Hypothalamus (tissue), 51 donors: ENCODE measurements around the gene TMEM11.

Experiments
- DNase-seq, 51 donors: peaks; one replicate each; lab custom pipeline; 2025; lab: John Stamatoyannopoulos, UW

TMEM11 gene

DNA sequence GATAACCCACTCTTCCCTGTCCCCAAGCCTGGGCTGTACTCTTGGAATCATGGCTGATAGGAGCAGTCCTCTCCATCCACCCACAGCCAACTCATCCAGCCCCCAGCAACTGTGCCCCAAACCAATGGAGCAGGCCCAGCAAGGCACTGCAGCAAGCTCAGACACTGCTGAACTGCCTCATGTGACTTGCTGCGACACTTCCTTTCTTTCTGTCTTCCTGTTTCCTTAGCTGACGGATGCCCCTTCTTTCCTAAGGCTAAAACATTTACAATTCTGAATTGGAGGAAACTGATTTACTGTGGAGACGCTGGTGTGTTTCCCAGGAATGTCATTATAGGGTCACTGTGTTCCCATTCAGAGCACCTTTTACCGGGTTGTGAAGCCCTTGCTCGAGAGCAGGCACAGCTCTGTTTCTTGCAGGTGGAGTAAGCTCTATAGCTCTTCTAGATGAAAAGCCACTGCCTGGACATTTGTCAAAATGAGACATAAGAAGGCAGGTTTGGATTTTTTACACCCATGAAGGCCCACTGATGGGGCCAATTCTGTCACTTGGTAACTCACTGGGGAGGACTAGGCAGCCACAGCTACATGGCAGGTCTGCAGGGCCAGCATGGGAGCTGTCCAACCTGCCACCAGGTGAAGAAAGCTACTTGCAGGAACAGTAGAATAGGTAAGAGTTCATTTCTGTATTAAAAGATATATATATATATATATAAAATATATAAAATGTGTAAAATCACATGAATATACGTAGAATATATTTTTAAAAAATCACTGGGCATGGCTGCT lies 27.4 kb downstream of the TMEM11 start:
- DNase-seq = no peak

DNA sequence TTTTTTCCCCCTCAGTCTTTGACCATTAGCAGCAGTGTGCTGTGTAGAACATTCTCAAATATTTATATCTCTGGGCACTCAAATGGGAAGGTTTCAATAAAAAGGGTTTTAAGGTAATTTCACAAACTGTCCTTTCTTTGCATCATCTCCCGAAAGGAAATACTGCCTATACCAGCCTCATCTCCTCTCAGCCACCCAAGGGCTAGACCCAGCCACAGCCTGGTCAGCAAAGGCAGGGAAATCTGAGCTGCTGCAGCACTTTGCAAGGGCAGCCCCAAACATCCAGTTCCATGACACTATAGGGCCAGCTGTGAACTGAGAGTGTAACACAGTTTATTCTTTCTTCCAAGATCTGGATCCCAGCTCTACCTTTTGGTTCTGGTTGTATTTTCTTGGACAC lies 28.9 kb downstream of the TMEM11 start:
- DNase-seq = no peak

DNA sequence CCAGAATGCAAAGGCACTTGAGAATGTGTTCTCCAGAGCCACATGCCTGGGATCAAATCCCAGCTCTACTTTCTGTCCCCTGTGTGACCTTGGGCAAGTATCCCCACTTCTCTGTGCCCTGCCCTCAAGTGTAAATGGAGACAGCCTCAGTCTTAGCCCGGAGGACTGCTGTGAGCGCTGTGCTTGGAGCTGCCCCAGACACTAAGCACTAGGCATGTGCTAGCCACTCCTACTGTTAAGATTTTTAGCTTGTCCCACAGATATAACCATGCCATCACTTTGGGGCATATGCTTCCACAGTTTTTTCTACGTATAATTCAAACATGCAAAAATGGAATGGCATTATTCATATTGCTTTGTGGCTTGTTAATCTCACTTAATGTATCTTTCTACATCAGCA lies 29.4 kb downstream of the TMEM11 start:
- DNase-seq = no peak

DNA sequence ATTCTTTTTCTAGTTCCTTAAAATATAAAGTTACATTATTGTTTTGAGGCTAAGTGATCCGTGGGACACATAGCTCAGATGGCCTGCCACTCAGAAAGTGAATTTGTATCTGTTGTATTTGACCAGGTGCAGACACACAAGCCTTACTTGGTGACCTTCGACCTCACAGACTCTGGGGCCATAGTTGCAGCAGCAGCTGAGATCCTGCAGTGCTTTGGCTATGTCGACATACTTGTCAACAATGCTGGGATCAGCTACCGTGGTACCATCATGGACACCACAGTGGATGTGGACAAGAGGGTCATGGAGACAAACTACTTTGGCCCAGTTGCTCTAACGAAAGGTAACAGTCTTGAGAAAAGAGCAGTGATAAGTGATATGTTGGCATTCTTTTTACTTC lies 30.5 kb downstream of the TMEM11 start:
- no peak for DNase-seq

DNA sequence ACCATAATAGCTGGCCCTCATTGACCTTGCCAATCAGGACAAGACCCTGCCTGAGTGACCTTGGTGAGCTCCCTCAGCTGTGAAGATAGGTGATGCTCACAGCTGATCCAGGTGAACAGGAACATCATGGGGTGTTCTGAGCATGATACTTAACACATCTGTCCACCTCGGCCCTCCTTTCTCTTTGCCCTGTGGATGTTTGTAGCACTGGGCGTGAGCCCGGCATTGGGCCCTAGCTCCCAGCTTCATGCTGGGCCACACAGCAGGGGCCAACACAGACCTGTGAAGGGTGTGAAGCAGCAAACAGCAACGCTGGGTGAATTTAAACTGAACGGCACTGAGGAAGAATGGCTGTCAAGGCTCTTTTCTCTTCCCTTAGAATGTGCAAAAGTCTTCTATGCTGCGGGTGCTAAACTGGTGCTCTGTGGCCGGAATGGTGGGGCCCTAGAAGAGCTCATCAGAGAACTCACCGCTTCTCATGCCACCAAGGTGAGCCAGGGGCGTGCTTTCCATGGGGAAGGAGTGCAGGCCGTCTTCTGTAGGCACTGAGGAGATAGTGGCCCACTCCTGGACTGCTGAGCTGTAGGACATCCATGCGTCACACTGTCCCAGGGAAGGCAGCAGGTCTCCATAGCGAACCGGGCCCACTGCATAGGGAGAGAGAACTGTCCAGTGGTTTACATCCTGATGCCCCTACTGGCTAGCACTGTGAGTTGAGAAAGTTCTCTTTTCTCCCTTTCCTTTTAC lies 35.9 kb downstream of the TMEM11 start:
- DNase-seq = no peak

DNA sequence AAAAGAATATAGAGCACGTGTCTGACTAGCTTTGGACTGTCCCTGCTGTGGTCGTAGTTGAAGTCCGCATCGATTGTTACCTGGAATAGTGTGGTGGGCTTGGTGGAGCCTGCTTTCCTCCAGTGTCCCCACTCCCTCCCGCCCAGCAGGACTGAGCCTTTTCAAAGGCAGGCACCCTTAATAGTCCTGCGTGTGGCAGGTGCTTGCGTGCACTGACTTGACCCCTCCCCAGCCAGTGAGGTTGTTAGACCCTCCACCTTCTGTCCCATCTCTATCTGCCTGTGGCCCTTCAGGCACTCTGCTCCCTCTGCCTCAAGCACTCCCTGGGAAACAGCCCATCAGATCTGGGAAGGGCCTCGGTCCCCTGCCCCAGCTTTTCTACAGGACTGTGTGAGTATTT lies 36.6 kb downstream of the TMEM11 start:
- no peak for DNase-seq

DNA sequence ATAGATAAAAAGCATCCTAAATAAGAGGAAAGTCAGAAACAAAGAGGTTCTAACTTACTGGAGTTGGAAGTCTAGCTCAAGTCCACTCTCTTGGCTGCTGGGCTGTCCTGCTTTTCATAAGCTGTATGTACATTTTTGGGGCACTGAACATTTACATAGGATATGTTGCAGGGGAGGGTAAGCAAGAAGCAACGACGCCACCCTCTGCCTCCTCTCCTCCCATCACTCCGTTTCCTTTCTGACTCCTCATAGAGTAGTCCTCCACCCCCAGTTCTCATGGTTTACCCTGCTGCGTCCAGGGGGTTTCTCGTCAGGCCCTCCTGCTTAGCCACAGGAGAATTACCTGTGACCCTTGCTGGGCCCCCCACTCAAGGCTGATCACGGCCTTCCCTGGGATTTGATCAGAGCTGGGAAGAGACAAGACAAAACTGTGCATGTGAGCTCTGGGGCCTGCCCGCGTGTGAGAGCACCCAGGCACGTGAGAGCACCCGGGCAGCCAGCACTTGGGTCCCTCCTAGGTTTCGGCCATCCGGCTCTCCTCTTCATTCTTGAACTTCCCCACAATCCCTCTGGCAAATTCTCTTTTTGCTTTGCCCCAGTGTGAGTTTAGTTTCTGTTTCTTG lies 37.1 kb downstream of the TMEM11 start:
- no peak for DNase-seq

DNA sequence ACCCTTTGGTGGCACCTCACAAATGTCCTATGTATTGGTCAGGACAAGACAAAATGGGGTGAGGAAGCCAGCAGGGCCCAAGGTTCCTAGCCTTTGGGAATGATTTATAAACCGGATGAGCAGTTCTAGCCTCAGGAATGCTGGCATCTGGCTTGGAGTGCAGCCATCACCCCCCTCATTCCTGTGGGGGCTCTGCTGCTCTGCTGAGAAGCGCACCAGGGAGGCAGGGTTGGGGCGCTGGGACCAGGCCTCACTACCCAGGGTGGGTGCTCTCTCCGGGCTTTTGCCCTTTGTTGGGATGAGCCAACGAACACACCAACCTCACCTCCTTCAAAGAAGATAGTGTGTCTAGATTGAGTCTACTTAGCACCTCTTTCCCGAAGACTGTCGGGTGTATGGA lies 39.2 kb downstream of the TMEM11 start:
- no peak for DNase-seq

DNA sequence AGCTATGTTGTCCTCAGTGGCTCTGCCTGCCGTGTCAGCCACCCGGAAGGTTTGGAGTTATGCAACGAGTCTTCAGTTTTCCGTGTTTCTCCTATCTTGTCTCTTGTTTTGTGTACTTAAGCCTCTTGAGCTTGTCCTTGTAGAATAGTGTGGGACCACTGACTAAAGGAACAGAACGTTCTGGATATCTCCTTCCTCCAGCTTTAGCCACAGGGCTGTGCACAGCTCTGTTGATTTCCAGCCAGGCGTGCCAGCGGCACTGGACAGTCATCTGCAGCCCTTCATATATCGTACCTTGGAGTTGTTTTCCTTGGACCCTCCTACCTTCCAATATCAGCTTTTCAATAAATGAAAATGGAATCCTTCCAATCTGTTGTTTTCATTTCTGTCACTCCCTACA lies 39.8 kb downstream of the TMEM11 start:
- no peak for DNase-seq

DNA sequence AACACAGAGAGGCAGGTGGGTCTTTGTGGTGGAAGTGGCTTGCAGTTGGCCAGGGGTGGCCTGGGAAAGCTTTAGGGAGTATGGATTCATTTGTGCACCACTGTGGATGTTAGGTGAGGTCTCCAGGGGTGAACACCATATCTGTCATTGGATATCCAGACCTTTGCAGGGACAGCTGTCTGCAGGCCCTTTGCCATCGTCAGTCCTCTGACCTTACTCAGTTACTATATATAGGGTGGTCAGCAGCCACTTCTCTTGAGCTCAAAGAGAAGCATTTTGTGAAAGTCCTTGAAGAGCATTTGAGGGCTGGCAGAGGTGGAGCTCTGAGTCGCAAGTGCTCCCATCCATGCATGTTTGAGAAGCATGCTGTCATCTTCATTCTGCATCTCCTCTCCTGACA lies 40.4 kb downstream of the TMEM11 start:
- no peak for DNase-seq

DNA sequence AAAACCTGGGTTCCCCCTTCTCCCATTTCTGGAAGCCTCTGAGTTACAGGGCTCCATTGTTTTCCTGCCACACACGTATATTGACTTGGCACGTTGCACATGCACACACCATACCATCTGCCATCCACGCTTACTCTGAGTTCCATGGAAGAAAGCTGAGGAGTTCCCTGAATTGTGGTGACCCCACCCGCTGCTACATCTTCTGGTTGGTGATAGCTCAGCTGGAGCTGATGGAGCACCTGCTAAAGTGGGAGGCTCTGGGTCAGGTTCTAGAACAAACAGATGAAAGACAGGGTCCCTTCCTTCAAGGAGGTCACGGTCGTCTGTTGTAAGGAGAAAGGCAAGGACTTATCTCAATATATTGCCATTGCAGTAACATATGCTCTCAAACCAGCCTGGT lies 41.1 kb downstream of the TMEM11 start:
- DNase-seq = no peak

DNA sequence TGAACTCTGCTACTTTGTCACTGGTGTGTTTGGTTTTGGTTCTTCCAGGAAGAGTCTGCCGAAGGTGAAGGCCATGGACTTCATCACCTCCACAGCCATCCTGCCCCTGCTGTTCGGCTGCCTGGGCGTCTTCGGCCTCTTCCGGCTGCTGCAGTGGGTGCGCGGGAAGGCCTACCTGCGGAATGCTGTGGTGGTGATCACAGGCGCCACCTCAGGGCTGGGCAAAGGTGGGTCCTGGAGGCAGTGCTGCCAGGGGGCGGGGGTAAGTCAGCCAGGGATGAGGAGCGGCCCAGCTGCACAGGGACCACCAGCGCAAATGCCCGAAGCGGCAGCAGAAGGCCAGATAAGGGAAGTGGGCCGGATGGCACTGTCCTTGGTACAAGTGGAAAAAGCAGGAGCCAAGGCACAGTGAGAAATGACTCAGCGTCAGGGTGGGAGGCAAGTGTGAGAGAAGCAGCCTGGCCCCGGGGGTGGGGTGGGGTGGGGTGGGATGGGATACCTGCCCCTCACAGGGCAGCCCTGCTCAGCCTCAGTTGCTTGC lies 41.9 kb downstream of the TMEM11 start:
- no peak for DNase-seq

DNA sequence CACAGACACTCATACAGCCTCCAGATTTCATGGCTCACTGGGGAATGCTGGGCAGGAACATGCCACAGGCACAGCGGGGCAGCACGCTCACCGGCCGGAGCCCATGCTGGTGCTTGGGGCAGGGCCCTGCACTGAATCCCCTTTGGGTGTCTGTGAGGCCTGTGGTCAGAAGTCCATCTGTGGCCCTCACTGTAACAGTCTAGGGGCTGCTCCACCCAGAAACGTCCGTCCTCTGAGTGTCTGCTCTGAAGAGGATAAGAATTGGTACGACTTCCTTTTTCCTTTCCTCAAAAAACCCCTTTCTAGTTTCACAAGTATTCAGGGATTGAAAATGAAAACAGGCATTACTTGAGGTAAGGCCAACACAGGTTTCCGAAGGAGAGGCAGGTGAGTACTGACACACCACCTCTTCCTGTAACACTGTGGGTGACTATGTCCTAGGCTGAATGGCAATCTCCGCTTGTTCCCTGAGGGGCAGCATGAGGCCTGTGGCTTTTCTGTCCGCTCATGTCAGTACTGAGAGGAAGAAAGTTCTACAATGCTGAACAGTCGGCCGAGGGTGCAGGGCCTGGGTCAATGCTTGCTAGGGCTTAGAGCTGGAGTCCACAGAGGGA lies 42.5 kb downstream of the TMEM11 start:
- DNase-seq = no peak

DNA sequence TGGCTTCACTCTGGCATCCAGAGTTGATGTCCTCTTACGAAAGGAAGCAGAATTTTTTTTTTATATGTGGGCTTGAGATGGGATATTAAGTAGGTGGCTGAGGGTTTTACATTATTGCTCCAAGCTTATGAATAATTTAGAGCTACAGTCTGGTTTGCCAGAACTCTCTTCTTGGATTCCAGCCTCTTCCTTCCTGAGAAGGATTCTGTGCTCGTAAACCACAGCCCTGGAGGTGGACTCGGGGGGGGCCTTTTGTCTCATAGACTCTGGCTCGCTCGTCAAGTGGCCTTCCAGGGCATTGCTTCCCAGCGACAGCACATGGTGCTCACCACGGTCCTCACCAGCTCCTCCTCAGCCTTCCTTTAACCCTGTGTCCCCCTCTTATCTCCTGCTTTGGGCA lies 43.2 kb downstream of the TMEM11 start:
- peak in 7 of 51 donors; percentile 12 to 29 (median 16) for DNase-seq

DNA sequence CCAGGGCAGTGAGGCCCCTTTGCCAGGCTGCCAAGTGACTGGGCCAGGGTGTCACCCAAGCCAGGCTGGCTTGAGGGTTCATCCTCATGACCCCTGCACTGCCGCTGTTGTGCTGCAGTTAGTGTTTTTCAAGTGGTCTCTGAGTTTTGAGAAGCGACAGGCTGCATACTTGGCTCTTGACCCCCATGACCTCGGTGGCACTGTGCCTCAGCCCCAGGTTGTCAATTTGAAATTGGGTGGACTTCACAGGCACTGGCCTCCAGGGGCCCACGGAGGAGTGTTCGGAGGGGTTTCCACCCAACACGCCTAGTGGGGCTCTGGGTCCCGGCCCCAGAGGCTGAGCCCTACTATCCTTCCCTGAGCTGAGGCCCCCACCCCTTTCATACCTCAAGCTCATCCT lies 44.5 kb downstream of the TMEM11 start:
- no peak for DNase-seq

DNA sequence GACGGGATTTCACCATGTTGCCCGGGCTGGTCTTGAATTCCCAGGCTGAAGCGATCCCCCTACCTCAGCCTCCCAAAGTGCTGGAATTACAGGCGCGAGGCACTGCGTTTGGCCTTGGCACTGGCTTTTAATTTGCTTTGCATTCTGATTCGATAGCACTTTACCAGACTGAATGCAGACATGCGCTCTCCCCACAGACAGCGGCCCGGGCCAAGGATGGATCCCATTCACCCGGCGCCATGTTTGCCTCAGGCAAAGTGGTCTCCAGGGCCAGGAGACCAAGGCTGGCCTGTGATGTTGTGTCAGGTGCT lies 45.5 kb downstream of the TMEM11 start:
- no peak for DNase-seq

DNA sequence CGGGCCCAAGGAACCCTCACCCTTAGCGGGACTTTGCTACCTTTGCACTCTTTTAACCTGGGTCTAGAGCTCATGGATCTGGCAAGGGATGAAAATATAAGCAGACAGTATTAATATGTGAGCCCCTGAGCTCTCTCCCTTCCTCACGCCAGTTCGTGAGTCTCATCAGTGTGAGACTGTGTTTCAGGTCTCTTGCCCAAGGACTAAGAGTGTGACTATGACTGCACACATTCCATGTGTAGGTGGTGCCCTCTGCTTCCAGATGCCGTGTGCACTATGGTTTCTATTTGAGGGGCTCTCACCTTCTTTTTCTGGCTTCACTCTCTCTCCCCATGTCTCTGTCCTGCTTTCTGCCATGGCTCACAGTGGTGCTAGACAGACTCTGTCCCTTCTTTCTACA lies 46.7 kb downstream of the TMEM11 start:
- no peak for DNase-seq

DNA sequence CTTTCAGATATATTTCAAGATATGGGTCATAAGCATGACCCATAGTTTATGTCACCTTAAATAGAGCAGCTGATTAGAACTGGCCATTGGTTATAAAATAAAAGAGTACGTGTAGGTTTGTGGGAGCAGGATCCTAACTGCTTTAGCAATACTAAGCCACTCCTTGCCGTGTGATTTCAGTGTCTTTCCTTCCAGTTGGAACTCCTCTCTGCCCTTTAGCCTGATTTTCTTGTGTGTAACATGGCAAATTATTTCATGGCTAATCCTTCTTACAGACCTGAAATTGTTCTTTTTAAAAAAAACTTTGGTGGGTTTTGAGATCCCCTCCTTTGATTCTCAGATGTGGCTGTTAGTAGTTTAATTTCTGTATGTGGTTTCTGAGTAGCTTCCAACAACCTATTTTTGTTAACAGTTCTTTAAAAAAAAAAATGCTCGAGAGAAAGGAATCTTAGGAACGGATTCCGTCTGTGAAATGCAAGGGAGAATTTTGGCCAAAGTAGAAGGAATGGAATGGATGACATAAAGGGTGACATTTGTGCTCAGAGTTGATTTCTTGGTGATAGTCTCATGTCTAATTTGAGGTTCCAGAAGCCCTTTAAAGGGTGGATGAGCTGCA lies 47.3 kb downstream of the TMEM11 start:
- no peak for DNase-seq

DNA sequence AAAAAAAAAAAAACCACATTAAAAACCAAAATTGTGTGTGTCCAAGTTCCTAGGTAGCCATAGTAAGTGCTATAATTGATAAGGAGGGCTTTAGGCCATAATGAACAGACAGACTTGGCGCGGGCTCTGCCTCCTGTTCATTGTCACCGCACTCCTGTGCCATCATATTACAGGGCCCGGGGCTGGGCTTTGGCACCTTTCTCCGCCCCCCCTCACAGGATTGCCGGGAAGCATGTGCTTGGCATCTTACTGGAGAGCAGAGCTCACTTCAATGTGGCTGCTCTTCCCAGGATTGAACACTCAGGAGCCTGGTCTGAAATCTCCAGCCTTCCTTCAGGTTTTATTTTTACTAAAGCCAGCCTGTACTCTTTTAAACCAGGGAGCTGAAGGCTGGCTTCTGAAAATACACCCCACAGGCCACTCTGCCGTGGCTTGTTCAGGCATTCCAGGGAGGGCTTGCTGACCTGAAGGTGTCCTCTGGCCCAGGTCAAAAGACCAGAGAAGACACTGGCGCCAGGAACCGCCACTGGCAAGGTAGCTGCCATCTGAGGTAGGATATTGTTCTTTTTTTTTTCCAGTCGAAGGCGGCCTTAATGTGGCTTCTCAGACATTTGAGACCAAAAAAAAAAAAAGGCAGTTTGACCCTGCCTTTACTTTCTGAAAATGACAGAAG lies 47.9 kb downstream of the TMEM11 start:
- peak in 5 of 51 donors; percentile 7 to 25 (median 8) for DNase-seq

DNA sequence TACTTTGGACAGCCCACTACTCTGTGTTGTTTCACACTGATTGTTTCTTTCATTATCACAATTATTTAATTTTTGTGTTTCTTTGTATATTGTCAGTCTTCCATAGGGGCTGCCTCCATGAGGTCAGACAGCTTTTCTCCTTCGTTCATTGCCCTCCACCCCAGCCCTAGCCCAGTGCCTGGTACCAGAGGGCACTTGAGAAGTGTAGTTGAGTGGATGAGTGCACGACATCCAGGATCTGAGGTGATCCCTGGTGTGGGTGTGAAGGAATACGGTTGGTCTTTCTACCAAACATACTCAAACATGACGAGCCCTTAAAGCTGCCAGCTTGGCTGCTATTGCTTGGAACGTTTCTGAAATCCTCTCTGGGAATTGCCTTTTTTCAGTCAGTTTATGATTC lies 49.3 kb downstream of the TMEM11 start:
- DNase-seq = no peak
